Measurements from ENCODE around the gene AFF3. TPM values are rescaled to one million over a fixed set of nuclear protein-coding genes. Genes with fewer than 3 reads are reported as not detected.

The AFF3 gene
- total RNA-seq, 1 experiment from 2014 or later: not detected

GRCh38 chr2:100077935-100078334 is 64.5 kb downstream of the AFF3 start:
- CTCF ChIA-PET: no interaction called here
- no peak for DNase-seq
- no TSS peak for BruUV-seq (replicated peaks)
- Mint-ChIP-seq H3K4me3 (ENCODE audit: low read depth, unreplicated experiment) (no peak overlapping the region), H3K9me3 (ENCODE audit: low read depth, unreplicated experiment) (no peaks in the 10 kb centered on the region), H3K27me3 (ENCODE audit: unreplicated experiment) (peaks cover 65% of the 10 kb centered on the region), H3K27ac (ENCODE audit: unreplicated experiment) (no peak overlapping the region), H3K36me3 (ENCODE audit: insufficient read depth, unreplicated experiment) (no peaks in the 10 kb centered on the region), H3K4me1 (ENCODE audit: low read depth, unreplicated experiment) (no peaks in the 10 kb centered on the region)
- TF ChIP-seq, protein P1, sequence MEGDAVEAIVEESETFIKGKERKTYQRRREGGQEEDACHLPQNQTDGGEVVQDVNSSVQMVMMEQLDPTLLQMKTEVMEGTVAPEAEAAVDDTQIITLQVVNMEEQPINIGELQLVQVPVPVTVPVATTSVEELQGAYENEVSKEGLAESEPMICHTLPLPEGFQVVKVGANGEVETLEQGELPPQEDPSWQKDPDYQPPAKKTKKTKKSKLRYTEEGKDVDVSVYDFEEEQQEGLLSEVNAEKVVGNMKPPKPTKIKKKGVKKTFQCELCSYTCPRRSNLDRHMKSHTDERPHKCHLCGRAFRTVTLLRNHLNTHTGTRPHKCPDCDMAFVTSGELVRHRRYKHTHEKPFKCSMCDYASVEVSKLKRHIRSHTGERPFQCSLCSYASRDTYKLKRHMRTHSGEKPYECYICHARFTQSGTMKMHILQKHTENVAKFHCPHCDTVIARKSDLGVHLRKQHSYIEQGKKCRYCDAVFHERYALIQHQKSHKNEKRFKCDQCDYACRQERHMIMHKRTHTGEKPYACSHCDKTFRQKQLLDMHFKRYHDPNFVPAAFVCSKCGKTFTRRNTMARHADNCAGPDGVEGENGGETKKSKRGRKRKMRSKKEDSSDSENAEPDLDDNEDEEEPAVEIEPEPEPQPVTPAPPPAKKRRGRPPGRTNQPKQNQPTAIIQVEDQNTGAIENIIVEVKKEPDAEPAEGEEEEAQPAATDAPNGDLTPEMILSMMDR (IDR thresholded peaks at IDR 0.05; ENCODE audit: unreplicated experiment): no peak
- intact Hi-C loops (cut with micrococcal nuclease; ENCODE audit: unreplicated experiment): no loop called here

GRCh38 chr2:100077456-100077855 is 64.9 kb downstream of the AFF3 start:
- H3K27ac Mint-ChIP-seq (ENCODE audit: unreplicated experiment): no peak overlapping the region
- DNase-seq: no peak
- H3K27me3 Mint-ChIP-seq (ENCODE audit: unreplicated experiment): peaks cover 70% of the 10 kb centered on the region
- H3K4me1 Mint-ChIP-seq (ENCODE audit: low read depth, unreplicated experiment): no peaks in the 10 kb centered on the region
- H3K4me3 Mint-ChIP-seq (ENCODE audit: low read depth, unreplicated experiment): no peak overlapping the region
- no peaks in the 10 kb centered on the region for H3K36me3 Mint-ChIP-seq (ENCODE audit: insufficient read depth, unreplicated experiment)
- intact Hi-C loops (cut with micrococcal nuclease; ENCODE audit: unreplicated experiment): no loop called here
- TF ChIP-seq, protein P1 (IDR thresholded peaks at IDR 0.05; ENCODE audit: unreplicated experiment): no peak
- H3K9me3 Mint-ChIP-seq (ENCODE audit: low read depth, unreplicated experiment): no peaks in the 10 kb centered on the region
- BruUV-seq (replicated peaks): no TSS peak
- CTCF ChIA-PET: no interaction called here

DNA sequence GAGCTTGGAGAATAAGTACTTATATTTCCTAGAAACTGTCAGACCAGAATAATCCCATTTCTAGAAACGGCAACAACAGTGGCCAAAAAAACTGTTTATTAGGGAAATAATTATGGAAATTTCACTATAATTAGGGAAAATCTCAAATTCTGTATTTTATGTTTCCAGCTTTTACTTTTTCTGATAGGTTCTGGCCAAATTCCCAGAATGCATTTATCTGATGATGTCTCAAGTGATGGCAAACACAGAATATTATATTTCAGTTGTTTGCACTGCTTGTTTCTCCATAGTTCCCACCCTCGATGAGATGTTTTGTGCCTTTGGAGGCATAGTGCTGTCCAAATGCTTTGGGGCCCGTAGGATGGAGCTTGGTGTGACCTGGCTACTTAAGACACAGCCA is 66.9 kb downstream of the AFF3 start:
- TF ChIP-seq, protein P1 (IDR thresholded peaks at IDR 0.05; ENCODE audit: unreplicated experiment): no peak
- Mint-ChIP-seq H3K4me1 (ENCODE audit: low read depth, unreplicated experiment) (no peaks in the 10 kb centered on the region), H3K27me3 (ENCODE audit: unreplicated experiment) (peaks cover 89% of the 10 kb centered on the region), H3K4me3 (ENCODE audit: low read depth, unreplicated experiment) (no peak overlapping the region), H3K27ac (ENCODE audit: unreplicated experiment) (no peak overlapping the region), H3K9me3 (ENCODE audit: low read depth, unreplicated experiment) (no peaks in the 10 kb centered on the region), H3K36me3 (ENCODE audit: insufficient read depth, unreplicated experiment) (no peaks in the 10 kb centered on the region)
- intact Hi-C loops (cut with micrococcal nuclease; ENCODE audit: unreplicated experiment): no loop called here
- CTCF ChIA-PET: no interaction called here
- DNase-seq: no peak
- no TSS peak for BruUV-seq (replicated peaks)

DNA sequence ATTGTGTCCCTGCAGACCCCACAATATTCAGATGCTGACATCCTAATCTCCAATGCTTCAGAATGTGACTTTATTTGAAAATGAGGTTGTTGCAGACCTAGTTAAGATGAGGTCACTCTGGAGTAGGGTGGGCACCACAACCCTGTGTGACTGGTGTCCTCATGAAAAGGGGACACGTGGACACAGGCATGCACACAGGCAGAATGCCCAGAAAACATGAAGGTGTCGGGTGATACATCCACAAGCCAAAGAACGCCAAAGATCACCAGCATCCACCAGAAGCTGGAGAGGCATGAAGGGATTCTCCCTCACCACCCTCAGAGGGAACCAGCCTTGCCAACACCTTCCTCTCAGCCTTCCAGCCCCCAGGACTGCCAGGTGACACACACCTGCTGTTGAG is 69.3 kb downstream of the AFF3 start:
- H3K27me3 Mint-ChIP-seq (ENCODE audit: unreplicated experiment): peaks cover 100% of the 10 kb centered on the region
- H3K27ac Mint-ChIP-seq (ENCODE audit: unreplicated experiment): no peak overlapping the region
- CTCF ChIA-PET: no interaction called here
- no peak overlapping the region for H3K4me3 Mint-ChIP-seq (ENCODE audit: low read depth, unreplicated experiment)
- intact Hi-C loops (cut with micrococcal nuclease; ENCODE audit: unreplicated experiment): no loop called here
- no peaks in the 10 kb centered on the region for H3K9me3 Mint-ChIP-seq (ENCODE audit: low read depth, unreplicated experiment)
- no peak for DNase-seq
- TF ChIP-seq, protein P1 (IDR thresholded peaks at IDR 0.05; ENCODE audit: unreplicated experiment): no peak
- BruUV-seq (replicated peaks): no TSS peak
- H3K36me3 Mint-ChIP-seq (ENCODE audit: insufficient read depth, unreplicated experiment): no peaks in the 10 kb centered on the region
- H3K4me1 Mint-ChIP-seq (ENCODE audit: low read depth, unreplicated experiment): no peaks in the 10 kb centered on the region

DNA sequence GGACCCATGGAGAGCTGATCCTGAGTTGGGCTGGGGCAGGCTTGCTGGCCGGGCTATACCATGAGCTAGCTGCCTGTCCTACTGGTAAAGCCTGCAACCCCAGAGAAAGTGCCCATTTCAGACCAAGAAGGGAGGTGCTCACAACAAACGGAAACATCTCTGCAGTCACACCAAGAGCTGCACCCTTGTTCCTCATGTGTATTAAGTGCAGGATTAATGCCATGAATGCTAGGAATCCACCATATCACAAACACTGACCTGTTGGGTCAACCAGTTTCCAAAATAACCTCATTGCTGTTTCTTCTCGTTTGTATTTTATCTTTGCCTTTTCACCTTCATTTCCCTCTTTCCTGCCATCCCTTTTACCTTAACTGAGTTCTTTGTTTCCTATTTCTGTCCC is 69.9 kb downstream of the AFF3 start:
- no peaks in the 10 kb centered on the region for H3K9me3 Mint-ChIP-seq (ENCODE audit: low read depth, unreplicated experiment)
- CTCF ChIA-PET: no interaction called here
- peaks cover 100% of the 10 kb centered on the region for H3K27me3 Mint-ChIP-seq (ENCODE audit: unreplicated experiment)
- H3K4me1 Mint-ChIP-seq (ENCODE audit: low read depth, unreplicated experiment): no peaks in the 10 kb centered on the region
- no TSS peak for BruUV-seq (replicated peaks)
- H3K4me3 Mint-ChIP-seq (ENCODE audit: low read depth, unreplicated experiment): no peak overlapping the region
- TF ChIP-seq, protein P1 (IDR thresholded peaks at IDR 0.05; ENCODE audit: unreplicated experiment): no peak
- DNase-seq: no peak
- intact Hi-C loops (cut with micrococcal nuclease; ENCODE audit: unreplicated experiment): no loop called here
- no peak overlapping the region for H3K27ac Mint-ChIP-seq (ENCODE audit: unreplicated experiment)
- H3K36me3 Mint-ChIP-seq (ENCODE audit: insufficient read depth, unreplicated experiment): no peaks in the 10 kb centered on the region

Data from Calu3 (cell line).